Myocyte (in vitro differentiated cells): ENCODE results near the gene LRRC7. TPM values are rescaled to one million over a fixed set of nuclear protein-coding genes. Genes with fewer than 3 reads are reported as not detected.
"Not testable (repeated sequence)": the region's sequence is repeated elsewhere in the genome, so short reads cannot be mapped to it uniquely, and the experiment has no call there.

Experiments
- DNase-seq: peaks from one replicate; pipeline ENCODE4 v3.0.0-alpha.2; 2012; ENCODE audit warnings: low read depth
- total RNA-seq: library from RNA; depleted of rRNA; stranded (reverse); fragments of >200 nt; gene quantifications from 2 replicates; pipeline ENCODE4 v1.2.3, GENCODE V29; 2014

The LRRC7 gene
- total RNA-seq, 1 donor from 2014 or later: 0.37 TPM

DNA sequence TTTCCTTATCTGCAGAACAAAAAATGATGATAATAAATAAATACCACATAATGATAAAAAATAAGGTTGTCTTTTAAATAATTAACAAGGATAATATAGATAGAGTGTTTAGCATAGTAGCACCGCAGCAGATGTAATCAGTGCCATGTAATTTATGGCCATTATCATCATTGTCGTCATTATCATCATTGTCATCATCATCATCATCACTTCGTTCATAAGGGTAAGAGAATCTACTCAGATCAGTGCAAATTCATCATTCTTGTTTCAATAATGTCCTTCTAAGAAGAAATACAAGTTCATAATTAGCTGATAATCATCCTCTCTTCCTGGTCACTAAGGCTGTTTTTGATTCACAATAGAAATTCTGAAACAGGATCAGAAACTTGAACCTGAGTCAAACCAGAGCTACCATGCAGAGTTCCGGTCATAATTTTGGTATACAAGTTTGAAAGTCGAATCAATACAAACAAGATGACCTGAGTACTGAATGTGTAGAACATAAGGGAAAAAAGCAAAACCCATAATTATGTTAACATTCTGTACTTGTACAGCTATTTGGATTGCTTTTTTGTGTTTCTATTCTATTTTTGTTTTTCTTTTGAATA is 465.6 kb downstream of the LRRC7 start:
- DNase-seq: no peak

- no peak for DNase-seq
Observed at GRCh38 chr1:70033936-70034335, 466.2 kb downstream of the LRRC7 start.

DNA sequence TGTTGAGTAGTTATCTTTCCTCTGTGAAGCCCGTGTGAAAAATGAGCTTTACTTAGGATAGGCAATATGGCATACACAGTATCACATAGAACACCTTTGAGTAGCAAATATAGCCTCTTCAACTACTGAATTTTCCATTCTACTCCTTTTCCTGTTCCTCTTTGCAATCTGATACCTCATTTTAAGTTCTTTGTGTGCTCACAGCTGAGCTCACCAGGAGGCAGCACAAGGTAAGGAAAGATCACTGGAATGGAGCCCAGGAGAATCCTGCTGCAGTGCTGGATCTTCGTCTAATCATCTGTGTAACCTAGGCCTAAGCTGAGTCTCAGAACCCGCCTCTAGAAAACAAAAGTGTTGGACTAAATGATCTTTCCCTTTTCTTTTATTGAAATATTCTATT is 466.7 kb downstream of the LRRC7 start:
- DNase-seq: peak; percentile 68

DNA sequence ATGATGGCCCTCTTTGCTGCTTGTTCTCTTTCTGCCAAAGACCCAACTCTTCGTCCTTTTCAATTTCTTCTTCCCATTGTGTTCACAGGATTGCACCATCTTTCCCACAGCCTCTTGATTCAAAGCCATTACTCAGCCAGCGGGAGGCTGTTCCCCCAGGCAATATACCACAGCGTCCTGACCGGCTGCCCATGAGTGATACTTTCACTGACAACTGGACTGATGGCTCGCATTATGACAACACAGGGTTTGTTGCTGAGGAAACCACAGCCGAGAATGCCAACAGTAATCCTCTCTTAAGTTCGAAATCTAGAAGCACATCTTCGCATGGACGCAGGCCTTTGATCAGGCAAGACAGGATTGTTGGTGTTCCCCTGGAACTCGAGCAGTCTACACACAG is 470.3 kb downstream of the LRRC7 start:
- peak; percentile 70 for DNase-seq

DNA sequence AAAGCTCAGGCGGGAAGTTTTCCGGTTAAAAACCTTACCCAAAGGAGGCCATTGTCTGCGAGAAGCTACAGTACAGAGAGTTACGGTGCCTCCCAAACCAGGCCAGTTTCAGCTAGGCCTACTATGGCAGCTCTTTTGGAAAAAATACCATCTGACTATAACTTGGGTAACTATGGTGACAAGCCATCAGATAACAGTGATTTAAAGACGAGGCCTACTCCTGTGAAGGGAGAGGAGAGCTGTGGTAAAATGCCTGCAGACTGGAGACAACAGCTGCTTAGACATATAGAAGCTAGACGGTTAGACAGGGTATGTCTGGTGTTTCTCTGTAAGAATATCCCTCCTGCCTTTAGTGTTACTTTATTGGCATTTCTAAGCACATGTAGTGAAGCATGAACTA is 471.8 kb downstream of the LRRC7 start:
- no peak for DNase-seq

- no peak for DNase-seq
Observed at GRCh38 chr1:70041317-70042045, 473.8 kb downstream of the LRRC7 start.

GRCh38 chr1:70042090-70042731 is 474.5 kb downstream of the LRRC7 start:
- DNase-seq: peak; percentile 25

DNA sequence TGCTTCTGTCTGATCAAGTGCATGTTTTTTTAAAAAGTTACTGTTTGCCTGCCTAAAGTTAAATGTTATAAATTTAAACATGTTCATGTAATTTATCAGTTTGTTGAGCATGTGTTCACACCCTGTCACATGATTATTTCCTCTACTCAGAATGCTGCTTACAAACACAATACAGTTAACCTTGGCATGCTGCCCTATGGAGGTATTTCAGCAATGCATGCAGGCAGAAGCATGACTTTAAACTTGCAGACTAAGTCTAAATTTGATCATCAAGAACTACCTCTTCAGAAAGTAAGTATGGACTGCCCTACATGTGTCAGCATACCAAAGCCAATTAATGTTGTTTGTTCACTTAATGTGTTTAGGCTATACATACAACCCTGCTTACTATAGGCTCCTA is 476.1 kb downstream of the LRRC7 start:
- peak; percentile 40 for DNase-seq

DNA sequence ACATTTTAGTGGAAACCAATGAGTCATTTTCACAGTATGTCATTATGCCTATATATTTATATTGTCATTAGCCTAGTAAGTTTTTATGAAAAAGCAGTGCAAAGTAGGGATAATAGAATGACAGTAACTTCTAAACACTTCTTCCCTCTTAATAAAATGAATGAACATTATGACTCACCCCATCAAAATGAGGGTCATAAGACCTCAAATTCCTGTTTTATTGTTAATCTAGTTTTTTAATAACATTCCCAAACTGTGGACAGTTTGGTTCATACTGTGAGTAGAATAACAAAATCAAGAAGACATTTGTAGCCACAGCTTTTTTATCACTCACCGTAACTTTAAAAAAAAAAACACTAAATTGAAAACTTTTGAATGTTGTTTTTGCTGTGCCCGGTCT is 477.1 kb downstream of the LRRC7 start:
- peak; percentile 54 for DNase-seq

GRCh38 chr1:70045581-70045980 is 477.9 kb downstream of the LRRC7 start:
- not testable (repeated sequence) for DNase-seq

GRCh38 chr1:70048336-70049094 is 480.8 kb downstream of the LRRC7 start:
- no peak for DNase-seq

DNA sequence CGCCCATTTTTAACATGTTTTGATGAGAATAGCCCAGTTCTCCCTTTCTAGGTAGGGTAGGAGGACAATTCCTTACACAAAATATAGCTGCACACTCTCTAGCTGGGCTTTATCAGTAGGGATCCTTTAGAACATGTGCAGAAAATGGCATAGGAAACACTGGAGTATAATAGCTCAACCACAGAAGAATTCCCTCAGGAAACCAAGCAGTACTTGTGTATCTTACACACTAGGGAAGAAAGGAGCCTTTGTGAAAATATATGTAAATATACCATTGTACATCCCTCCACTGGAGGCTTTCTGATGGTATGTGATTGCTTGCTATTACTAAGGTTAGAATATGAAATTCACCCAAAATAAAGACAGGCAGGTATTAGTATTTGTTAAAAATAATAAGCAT is 484.2 kb downstream of the LRRC7 start:
- no peak for DNase-seq

DNA sequence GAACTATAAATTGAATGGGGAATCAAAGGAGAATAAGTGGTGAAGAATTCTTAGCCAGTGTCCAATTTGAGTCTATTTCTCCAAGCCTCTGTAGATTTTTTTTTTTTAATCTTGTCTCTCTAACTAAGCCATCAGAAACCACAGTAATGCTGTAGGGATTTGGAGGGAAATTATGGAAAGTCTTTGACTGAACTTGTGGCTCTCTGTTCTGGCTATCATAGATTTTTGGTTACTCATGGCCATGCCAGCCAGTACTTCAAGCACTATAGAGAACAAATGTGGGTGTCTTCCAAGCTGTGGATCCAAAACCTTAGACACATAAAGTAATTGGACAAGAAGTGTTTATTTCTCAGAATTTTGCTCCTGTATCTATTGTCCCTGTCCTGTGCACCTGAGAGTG is 489.8 kb downstream of the LRRC7 start:
- peak; percentile 51 for DNase-seq

- no peak for DNase-seq
Observed at GRCh38 chr1:70061231-70061630, 493.5 kb downstream of the LRRC7 start.

GRCh38 chr1:70063861-70064260 is 496.1 kb downstream of the LRRC7 start:
- DNase-seq: no peak

- DNase-seq: no peak
Observed at GRCh38 chr1:70066711-70067110, 499.0 kb downstream of the LRRC7 start.

DNA sequence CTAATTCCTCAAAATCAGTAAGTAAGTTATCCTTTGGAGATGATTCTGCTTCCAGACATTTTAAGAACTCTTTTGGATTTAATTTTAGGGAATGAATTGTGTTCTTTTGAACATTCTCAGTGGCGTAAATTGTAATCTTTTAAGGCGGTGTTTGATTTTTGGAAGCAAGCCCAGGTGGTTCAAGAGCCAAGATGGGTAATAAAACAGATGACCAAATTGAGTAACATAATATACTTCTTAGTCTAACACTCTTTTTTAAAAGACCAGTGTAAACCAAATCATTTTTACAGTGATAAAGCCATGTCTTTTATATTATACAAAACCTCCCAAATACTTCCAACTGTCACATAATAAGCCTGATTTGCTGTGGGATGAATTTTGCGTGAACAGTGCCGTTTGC is 503.9 kb downstream of the LRRC7 start:
- peak; percentile 65 for DNase-seq

DNA sequence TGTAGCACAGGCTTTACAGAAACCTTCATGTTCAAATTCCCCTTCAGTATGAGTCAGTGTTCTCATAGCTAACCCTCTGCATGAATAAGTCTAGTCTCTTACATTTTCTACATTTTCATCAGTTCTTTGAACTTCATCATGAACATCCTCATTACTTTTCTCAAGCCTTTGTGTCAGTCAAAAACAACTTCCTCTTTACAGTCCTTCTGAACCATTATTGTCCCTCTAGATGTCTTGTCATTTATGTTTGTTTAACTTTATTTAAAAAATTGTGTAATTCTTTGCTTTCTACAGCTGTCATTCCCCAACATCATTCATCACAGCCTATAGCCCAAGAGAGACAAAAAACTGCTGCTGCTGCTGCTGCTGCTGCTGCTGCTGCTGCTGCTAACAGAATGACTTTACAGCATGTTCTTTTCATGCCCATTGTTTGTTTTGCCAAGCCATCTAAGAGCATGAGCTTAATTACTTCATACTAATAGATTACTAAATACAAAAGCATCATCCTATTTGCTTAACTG is 504.6 kb downstream of the LRRC7 start:
- DNase-seq: peak; percentile 21

DNA sequence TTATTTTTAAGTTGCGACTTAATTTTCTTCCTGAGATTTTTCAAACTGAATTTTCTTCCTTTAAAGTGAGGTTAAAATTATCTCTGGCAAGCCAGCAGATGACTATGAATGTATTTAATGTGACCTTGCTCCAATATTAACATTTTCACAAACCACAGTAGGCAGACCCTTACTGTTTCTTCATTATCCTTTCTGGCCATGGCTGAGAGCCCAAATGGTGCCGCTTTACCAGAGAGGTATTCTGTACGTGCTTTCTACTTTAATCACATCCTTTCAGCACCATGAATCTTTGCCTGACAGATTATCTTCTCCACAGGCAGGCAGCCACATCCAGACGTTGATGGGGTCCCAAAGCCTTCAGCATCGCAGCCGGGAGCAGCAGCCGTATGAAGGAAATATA is 508.0 kb downstream of the LRRC7 start:
- DNase-seq: no peak

- DNase-seq: no peak
Observed at GRCh38 chr1:70077066-70077465, 509.3 kb downstream of the LRRC7 start.

DNA sequence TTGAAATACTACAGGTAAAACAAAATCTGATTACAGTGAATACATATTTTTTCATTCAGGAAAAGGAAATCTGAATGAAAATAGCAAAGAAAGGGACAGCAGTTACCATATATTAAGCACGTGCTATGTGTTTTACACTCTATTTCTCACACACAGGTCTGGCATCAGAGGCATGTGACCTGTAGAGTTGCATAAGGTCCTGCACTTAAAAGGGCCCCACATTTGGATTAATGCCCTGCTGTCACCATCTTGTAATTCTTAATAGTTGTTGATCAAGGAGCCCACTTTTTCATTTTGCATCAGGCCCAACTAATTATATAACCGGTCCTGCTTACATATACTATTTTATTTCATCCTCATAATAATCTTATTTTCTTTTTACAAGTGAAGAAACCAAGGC is 511.8 kb downstream of the LRRC7 start:
- DNase-seq: no peak

- no peak for DNase-seq
Observed at GRCh38 chr1:70083519-70083918, 515.8 kb downstream of the LRRC7 start.
